PC-9 (cell line): Measurements from ENCODE around the gene THSD1. TPM values are rescaled to one million over a fixed set of nuclear protein-coding genes. Genes with fewer than 3 reads are reported as not detected.
A peak's percentile ranks its signal among the peaks of the same experiment; 100 is the strongest.

Experiments
- BruUV-seq: library from RNA; stranded (reverse); fragments of 400-500 nt; replicated peaks from 2 replicates; lab custom pipeline; 2021; lab: Mats Ljungman, UMichigan
- CTCF ChIA-PET: fragments of 300-600 bp; sonication (Branson Sonifier 250); formaldehyde crosslinking; loops from one replicate; lab custom pipeline; 2022; ENCODE audit warnings: antibody characterized with exemption; lab: Charles Lee
- POLR2A ChIA-PET: fragments of 300-600 bp; sonication (Branson Sonifier 250); formaldehyde crosslinking; loops from one replicate; lab custom pipeline; 2022; ENCODE audit warnings: antibody characterized with exemption; ENCODE audit not compliant: unreplicated experiment; lab: Charles Lee
- DNase-seq, 2 experiments: peaks; one replicate each; pipeline versions ENCODE4 v3.0.0 to v3.0.0-alpha.2; 2015 to 2022; ENCODE audit warnings: mixed read lengths in 1 of 2
- H2AFZ ChIP-seq: fragments of 200-600 bp; sonication (generic); 2 replicates; pipeline ENCODE4 v1.8.1; 2017; ENCODE audit warnings: antibody characterized with exemption
- H3F3A ChIP-seq: fragments of 200-600 bp; sonication (generic); 2 replicates; pipeline ENCODE4 v1.8.1; 2017; ENCODE audit warnings: antibody characterized with exemption, mild to moderate bottlenecking, low read depth; ENCODE audit not compliant: insufficient read depth
- H3K27ac ChIP-seq: fragments of 200-600 bp; sonication (generic); 2 replicates; pipeline ENCODE4 v1.6.1; 2016; ENCODE audit warnings: mixed run types
- H3K27me3 ChIP-seq: fragments of 200-600 bp; sonication (generic); 2 replicates; pipeline ENCODE4 v1.6.1; 2016; ENCODE audit warnings: low read depth, mixed run types; ENCODE audit not compliant: insufficient read depth
- H3K36me3 ChIP-seq: fragments of 200-600 bp; sonication (generic); 2 replicates; pipeline ENCODE4 v1.6.1; 2016; ENCODE audit warnings: low read depth, mixed run types
- H3K4me1 ChIP-seq: fragments of 200-600 bp; sonication (generic); replicated peaks from 2 replicates; pipeline ENCODE4 v1.6.1; 2016; ENCODE audit warnings: mixed run types; ENCODE audit not compliant: insufficient read depth
- H3K4me2 ChIP-seq: fragments of 200-600 bp; sonication (generic); 2 replicates; pipeline ENCODE4 v1.6.1; 2017; ENCODE audit warnings: mixed run types
- H3K4me3 ChIP-seq: fragments of 200-600 bp; sonication (generic); 2 replicates; pipeline ENCODE4 v1.6.1; 2016; ENCODE audit warnings: mixed run types
- H3K79me2 ChIP-seq: fragments of 200-600 bp; sonication (generic); 2 replicates; pipeline ENCODE4 v1.6.1; 2017; ENCODE audit warnings: low read depth, mixed run types
- H3K9me2 ChIP-seq: fragments of 200-600 bp; sonication (generic); 2 replicates; pipeline ENCODE4 v1.8.1; 2017; ENCODE audit warnings: mild to moderate bottlenecking; ENCODE audit not compliant: insufficient read depth
- H3K9me3 ChIP-seq: fragments of 200-600 bp; sonication (generic); 2 replicates; pipeline ENCODE4 v1.8.1; 2016; ENCODE audit warnings: low read depth; ENCODE audit not compliant: insufficient read depth
- H4K20me1 ChIP-seq: fragments of 200-600 bp; sonication (generic); 2 replicates; pipeline ENCODE4 v1.8.1; 2017; ENCODE audit not compliant: insufficient read depth
- EZH2 ChIP-seq: fragments of 200-600 bp; sonication (generic); IDR thresholded peaks from 2 replicates; pipeline ENCODE4 v1.8.0; 2017; ENCODE audit warnings: antibody characterized with exemption, low read depth
- intact Hi-C: fragments of 100-400 bp; cut with micrococcal nuclease; formaldehyde crosslinking; loops from one replicate; pipeline ENCODE4 v1.10.0; 2022; ENCODE audit not compliant: unreplicated experiment
- total RNA-seq: library from RNA; stranded (reverse); gene quantifications from 2 replicates; pipeline ENCODE4 v1.2.3, GENCODE V29; 2021
- TF ChIP-seq, protein P1 (sequence below): fragments of 200-600 bp; sonication (generic); conservative IDR thresholded peaks from 2 replicates; pipeline ENCODE4 v1.6.1; 2017; ENCODE audit warnings: mixed run types, antibody characterized with exemption, mild to moderate bottlenecking, moderate library complexity

THSD1 gene
- total RNA-seq, 1 experiment from 2014 or later, result 0.33 TPM

DNA sequence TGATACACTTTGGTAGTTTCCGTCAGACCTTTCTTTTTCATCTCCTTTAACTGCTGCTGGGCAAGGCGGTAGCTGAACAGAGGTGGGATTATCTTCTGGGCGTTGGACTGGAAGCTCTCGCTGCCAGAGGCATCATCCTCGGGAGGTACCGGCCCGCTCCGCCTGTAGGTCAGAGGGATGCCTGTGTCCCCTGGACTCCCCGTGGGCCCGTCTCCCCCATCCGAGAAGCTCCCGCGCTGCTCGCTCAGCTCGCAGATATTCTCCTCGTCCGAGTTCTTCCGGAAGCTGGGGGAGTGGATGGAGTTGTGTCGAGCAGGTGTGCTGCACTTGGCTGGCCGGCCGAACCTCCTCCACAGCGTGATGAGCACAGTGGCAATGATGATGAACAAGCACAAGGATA lies 27.7 kb downstream of the THSD1 start:
- POLR2A ChIA-PET, result no interaction called here

DNA sequence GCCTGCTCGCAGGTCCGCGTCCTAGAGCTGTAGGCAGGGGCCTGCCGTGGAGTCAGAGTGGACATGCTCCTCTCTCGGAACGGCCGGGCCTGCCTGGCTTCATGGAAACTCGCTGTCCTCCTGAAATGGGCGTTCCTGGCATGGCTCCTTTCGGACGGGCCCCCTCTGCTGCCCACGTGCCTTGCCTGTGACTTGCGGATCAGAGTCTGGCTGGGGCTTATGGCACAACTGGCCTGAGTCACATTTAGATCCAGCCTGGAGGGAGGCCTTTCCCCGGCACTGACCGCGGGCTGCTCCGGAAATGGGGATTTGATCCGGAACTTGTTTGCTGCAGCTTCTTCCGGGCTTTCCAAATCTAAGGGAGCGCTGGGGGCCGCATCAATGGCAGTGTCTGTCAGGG lies 28.1 kb downstream of the THSD1 start:
- no peaks in the 10 kb centered on the region for H3K9me2 ChIP-seq
- no peaks in the 10 kb centered on the region for H3K79me2 ChIP-seq
- H3F3A ChIP-seq, result peaks cover 18% of the 10 kb centered on the region
- H3K27ac ChIP-seq, result no peak overlapping the region
- H2AFZ ChIP-seq, result no peak overlapping the region
- H3K4me3 ChIP-seq, result no peak overlapping the region
- H4K20me1 ChIP-seq, result no peaks in the 10 kb centered on the region
- no peak for DNase-seq
- no peaks in the 10 kb centered on the region for H3K9me3 ChIP-seq
- H3K36me3 ChIP-seq, result no peaks in the 10 kb centered on the region
- CTCF ChIA-PET, result no interaction called here
- no peaks in the 10 kb centered on the region for H3K27me3 ChIP-seq
- intact Hi-C loops, result no loop called here
- H3K4me2 ChIP-seq, result no peak overlapping the region
- TF ChIP-seq EZH2, result no peak
- TF ChIP-seq, protein P1, sequence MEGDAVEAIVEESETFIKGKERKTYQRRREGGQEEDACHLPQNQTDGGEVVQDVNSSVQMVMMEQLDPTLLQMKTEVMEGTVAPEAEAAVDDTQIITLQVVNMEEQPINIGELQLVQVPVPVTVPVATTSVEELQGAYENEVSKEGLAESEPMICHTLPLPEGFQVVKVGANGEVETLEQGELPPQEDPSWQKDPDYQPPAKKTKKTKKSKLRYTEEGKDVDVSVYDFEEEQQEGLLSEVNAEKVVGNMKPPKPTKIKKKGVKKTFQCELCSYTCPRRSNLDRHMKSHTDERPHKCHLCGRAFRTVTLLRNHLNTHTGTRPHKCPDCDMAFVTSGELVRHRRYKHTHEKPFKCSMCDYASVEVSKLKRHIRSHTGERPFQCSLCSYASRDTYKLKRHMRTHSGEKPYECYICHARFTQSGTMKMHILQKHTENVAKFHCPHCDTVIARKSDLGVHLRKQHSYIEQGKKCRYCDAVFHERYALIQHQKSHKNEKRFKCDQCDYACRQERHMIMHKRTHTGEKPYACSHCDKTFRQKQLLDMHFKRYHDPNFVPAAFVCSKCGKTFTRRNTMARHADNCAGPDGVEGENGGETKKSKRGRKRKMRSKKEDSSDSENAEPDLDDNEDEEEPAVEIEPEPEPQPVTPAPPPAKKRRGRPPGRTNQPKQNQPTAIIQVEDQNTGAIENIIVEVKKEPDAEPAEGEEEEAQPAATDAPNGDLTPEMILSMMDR, result no peak
- POLR2A ChIA-PET, result no interaction called here
- H3K4me1 ChIP-seq, result peaks cover 32% of the 10 kb centered on the region
- no TSS peak for BruUV-seq

More for the DNA sequence above, 27.7 kb downstream of the THSD1 start:
- H3K79me2 ChIP-seq, result no peaks in the 10 kb centered on the region
- no peaks in the 10 kb centered on the region for H3K9me3 ChIP-seq
- H3K27ac ChIP-seq, result no peak overlapping the region
- no peak overlapping the region for H2AFZ ChIP-seq
- DNase-seq, result no peak
- no peaks in the 10 kb centered on the region for H3K36me3 ChIP-seq
- no peaks in the 10 kb centered on the region for H4K20me1 ChIP-seq
- H3K9me2 ChIP-seq, result no peaks in the 10 kb centered on the region
- H3K4me2 ChIP-seq, result no peak overlapping the region
- peaks cover 18% of the 10 kb centered on the region for H3F3A ChIP-seq
- CTCF ChIA-PET, result no interaction called here
- BruUV-seq, result no TSS peak
- H3K4me3 ChIP-seq, result no peak overlapping the region
- no peaks in the 10 kb centered on the region for H3K27me3 ChIP-seq
- TF ChIP-seq EZH2, result no peak
- TF ChIP-seq, protein P1, result no peak
- H3K4me1 ChIP-seq, result peaks cover 28% of the 10 kb centered on the region
- intact Hi-C loops, result no loop called here

DNA sequence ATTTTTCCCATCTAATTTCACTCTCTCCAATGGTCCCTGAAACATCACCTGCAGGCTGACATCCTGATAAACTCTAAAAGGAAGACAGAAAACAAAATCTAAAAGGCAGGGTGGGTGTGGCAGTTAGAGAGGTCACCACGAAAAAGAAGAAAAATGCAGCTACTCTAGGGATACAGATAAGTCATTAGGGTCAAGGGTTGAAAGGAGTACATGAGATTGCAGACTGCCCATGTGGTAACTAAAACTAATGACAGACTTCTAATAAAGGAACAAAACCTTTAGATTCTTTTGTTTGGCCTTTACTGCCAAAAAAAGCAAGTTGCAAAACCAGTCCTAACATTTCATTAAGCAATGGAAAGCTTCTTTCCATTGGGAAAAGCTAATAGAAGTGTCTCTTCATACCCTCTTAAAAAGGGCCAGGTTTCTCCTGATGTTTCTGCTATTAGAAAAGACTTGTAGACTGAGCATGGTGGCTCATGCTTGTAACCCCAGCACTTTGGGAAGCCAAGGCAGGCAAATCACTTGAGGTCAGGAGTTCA lies 31.0 kb downstream of the THSD1 start:
- no peak for TF ChIP-seq EZH2
- TF ChIP-seq, protein P1, result no peak
- peak overlapping the region; percentile 30 for H3K4me2 ChIP-seq
- no peaks in the 10 kb centered on the region for H3K36me3 ChIP-seq
- no TSS peak for BruUV-seq
- no peaks in the 10 kb centered on the region for H3K27me3 ChIP-seq
- no peaks in the 10 kb centered on the region for H3K9me3 ChIP-seq
- H3F3A ChIP-seq, result peaks cover 18% of the 10 kb centered on the region
- H3K27ac ChIP-seq, result no peak overlapping the region
- H2AFZ ChIP-seq, result no peak overlapping the region
- H3K4me3 ChIP-seq, result no peak overlapping the region
- ChIA-PET POLR2A (no interaction called here), CTCF (no interaction called here)
- H4K20me1 ChIP-seq, result no peaks in the 10 kb centered on the region
- intact Hi-C loops, result no loop called here
- no peaks in the 10 kb centered on the region for H3K79me2 ChIP-seq
- peaks cover 42% of the 10 kb centered on the region for H3K4me1 ChIP-seq
- H3K9me2 ChIP-seq, result no peaks in the 10 kb centered on the region
- no peak for DNase-seq
